ENCODE results near the gene TNS4. TPM values are rescaled to one million over a fixed set of nuclear protein-coding genes. Genes with fewer than 3 reads are reported as not detected.

TNS4 gene
- total RNA-seq, 2 experiments from 2014 or later, result 0.22 to 0.97 TPM

DNA sequence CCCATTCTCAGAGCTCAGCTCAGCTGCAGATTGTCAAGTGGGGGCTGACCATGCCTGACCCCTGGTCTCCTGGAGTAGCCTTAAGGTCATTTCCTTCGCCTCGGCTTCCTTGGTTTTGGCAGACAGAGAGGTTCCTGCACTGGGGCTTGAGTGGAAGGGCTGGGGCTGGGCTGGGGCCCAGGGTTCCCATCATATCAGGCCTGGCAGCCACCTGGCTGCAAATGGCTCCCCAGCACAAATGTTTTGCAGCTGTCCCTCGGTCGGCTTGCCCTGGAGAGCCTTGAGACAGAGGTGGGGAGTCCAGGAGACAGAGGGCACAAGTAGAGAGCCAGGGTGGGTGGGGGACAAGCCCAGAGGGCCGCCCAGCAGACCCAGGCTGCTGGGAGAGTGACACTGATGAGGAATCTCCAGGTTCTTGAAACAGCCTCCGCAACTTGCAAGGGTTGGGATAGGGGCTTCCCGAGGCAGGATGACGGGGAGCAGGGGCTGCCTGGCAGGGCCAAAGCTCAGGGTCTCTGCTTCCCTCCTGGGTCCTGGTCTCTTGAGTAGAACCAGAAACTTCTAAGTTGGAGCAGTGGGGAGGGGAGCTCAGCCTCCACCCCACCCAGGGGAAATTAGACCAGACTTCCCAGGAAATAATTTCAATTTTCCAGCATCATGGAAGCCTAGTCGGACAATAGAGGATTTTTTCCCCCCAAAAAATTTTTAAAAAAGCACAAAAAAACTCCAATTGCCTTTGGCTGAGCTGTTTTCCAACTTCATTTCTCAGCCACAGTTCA lies 38.9 kb downstream of the TNS4 start:
- Histone ChIP-seq H2AFZ (ENCODE audit: low read length) (no peak overlapping the region), H3K9me2 (ENCODE audit: insufficient read depth, low read length) (no peaks in the 10 kb centered on the region), H3K4me3 (ENCODE audit: low read depth, low read length, poor library complexity, severe bottlenecking) (no peak overlapping the region), H3K9me3 (ENCODE audit: low read length) (no peaks in the 10 kb centered on the region), H3K36me3 (ENCODE audit: insufficient read depth, low read length) (no peaks in the 10 kb centered on the region), H3K27ac (ENCODE audit: low read depth, low read length, poor library complexity, severe bottlenecking) (no peak overlapping the region), H3K4me1 (ENCODE audit: insufficient read depth, low read length, poor library complexity, severe bottlenecking) (no peaks in the 10 kb centered on the region), H3K4me2 (ENCODE audit: low read length) (no peak overlapping the region), H3K79me2 (ENCODE audit: insufficient read depth, low read depth, low read length) (no peaks in the 10 kb centered on the region), H4K20me1 (ENCODE audit: insufficient read depth, low read length) (no peaks in the 10 kb centered on the region)
- DNase-seq (ENCODE audit: low spot score), result no peak
- ChIA-PET POLR2A (interaction anchor here (0.6 kb wide), 1 partner anchor 27 kb away, joined by 3 read pairs; no protein-coding TSS in a partner anchor), CTCF (ENCODE audit: unreplicated experiment) (no interaction called here)
- intact Hi-C loops (cut with micrococcal nuclease; ENCODE audit: unreplicated experiment), result no loop called here
- no TSS peak for BruUV-seq (replicated peaks)
- no peak for TF ChIP-seq EZH2phosphoT487 (IDR thresholded peaks at IDR 0.05; ENCODE audit: borderline replicate concordance, low read depth, low read length)
- TF ChIP-seq, protein P1, sequence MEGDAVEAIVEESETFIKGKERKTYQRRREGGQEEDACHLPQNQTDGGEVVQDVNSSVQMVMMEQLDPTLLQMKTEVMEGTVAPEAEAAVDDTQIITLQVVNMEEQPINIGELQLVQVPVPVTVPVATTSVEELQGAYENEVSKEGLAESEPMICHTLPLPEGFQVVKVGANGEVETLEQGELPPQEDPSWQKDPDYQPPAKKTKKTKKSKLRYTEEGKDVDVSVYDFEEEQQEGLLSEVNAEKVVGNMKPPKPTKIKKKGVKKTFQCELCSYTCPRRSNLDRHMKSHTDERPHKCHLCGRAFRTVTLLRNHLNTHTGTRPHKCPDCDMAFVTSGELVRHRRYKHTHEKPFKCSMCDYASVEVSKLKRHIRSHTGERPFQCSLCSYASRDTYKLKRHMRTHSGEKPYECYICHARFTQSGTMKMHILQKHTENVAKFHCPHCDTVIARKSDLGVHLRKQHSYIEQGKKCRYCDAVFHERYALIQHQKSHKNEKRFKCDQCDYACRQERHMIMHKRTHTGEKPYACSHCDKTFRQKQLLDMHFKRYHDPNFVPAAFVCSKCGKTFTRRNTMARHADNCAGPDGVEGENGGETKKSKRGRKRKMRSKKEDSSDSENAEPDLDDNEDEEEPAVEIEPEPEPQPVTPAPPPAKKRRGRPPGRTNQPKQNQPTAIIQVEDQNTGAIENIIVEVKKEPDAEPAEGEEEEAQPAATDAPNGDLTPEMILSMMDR (conservative IDR thresholded peaks at IDR 0.05; ENCODE audit: low read length), result no peak

DNA sequence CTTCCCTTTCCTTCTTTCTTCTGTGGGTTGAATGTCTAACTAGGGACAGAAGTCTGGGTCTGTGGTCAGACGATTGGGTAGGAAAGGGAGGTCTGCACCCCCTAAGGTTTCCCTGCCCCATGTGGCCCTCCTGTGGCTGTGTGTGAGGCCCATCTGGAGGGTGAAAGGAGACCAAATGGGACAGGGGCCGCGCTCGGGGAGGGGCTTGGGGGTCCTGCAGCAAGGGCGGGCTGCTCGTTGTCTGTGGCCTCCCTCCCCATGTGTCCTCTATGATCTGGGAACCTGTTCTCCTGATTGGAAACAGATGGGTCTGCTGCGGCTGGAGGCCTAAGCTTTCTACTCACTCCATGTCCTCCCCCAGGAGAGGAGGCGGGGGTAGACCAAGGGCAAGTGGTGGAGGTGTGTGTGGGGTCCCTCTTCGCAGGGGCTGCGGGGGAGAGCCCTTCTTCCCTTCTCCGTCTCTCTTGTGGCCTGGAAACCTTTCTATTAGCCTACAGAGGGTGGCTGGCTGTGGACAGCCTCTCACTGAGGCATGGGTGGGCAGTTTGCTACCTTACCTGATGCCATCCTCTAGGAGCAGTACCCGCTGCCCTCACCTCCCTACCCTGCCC lies 39.6 kb downstream of the TNS4 start:
- no TSS peak for BruUV-seq (replicated peaks)
- Histone ChIP-seq H4K20me1 (ENCODE audit: insufficient read depth, low read length) (no peaks in the 10 kb centered on the region), H3K36me3 (ENCODE audit: insufficient read depth, low read length) (no peaks in the 10 kb centered on the region), H3K4me3 (ENCODE audit: low read depth, low read length, poor library complexity, severe bottlenecking) (no peak overlapping the region), H3K4me2 (ENCODE audit: low read length) (no peak overlapping the region), H3K4me1 (ENCODE audit: insufficient read depth, low read length, poor library complexity, severe bottlenecking) (no peaks in the 10 kb centered on the region), H3K27ac (ENCODE audit: low read depth, low read length, poor library complexity, severe bottlenecking) (no peak overlapping the region), H2AFZ (ENCODE audit: low read length) (no peak overlapping the region), H3K9me2 (ENCODE audit: insufficient read depth, low read length) (no peaks in the 10 kb centered on the region), H3K79me2 (ENCODE audit: insufficient read depth, low read depth, low read length) (no peaks in the 10 kb centered on the region), H3K9me3 (ENCODE audit: low read length) (no peaks in the 10 kb centered on the region)
- TF ChIP-seq, protein P1 (conservative IDR thresholded peaks at IDR 0.05; ENCODE audit: low read length), result no peak
- TF ChIP-seq EZH2phosphoT487 (IDR thresholded peaks at IDR 0.05; ENCODE audit: borderline replicate concordance, low read depth, low read length), result no peak
- no peak for DNase-seq (ENCODE audit: low spot score)
- ChIA-PET POLR2A (interaction anchor here (0.8 kb wide), 1 partner anchor 61 kb away, joined by 3 read pairs; no protein-coding TSS in a partner anchor), CTCF (ENCODE audit: unreplicated experiment) (no interaction called here)
- intact Hi-C loops (cut with micrococcal nuclease; ENCODE audit: unreplicated experiment), result no loop called here
